Lower leg skin (tissue), 4 donors: ENCODE results near the gene GNG7. TPM values are rescaled to one million over a fixed set of nuclear protein-coding genes. Genes with fewer than 3 reads are reported as not detected.

ENCODE experiments used
- DNase-seq, 2 donors: peaks; one replicate each; pipeline ENCODE4 v3.0.0-alpha.2; 2019; ENCODE audit warnings: low spot score in 2 of 2
- H3K4me3 ChIP-seq: fragments of 200-600 bp; sonication (generic); 2 replicates; pipeline ENCODE4 v1.5.1; 2017; ENCODE audit warnings: mild to moderate bottlenecking, low read depth; ENCODE audit not compliant: poor library complexity, severe bottlenecking
- CTCF ChIP-seq, 3 donors: fragments of 450-650 bp; IDR thresholded peaks; one replicate each; pipeline ENCODE4 v1.5.1; 2016; ENCODE audit warnings: antibody characterized with exemption in 3 of 3, mild to moderate bottlenecking in 3 of 3, moderate library complexity in 2 of 3
- POLR2A ChIP-seq, 2 donors: fragments of 450-650 bp; IDR thresholded peaks; one replicate each; pipeline ENCODE4 v1.6.1; 2016 to 2017; ENCODE audit warnings: antibody characterized with exemption in 2 of 2, mild to moderate bottlenecking in 1 of 2, moderate library complexity in 1 of 2
- WGBS, 2 donors: methylation state at CpG; one replicate each; pipeline ENCODE4 v1.1.5; 2018; 5-methylcytosine and 5-hydroxymethylcytosine counted together
- intact Hi-C: fragments of 100-400 bp; cut with DNase I; formaldehyde crosslinking; loops from one replicate; pipeline ENCODE4 v1.15.0; 2023; ENCODE audit warnings: low total_unique reads
- total RNA-seq, 4 donors: library from RNA; depleted of rRNA; stranded (reverse); fragments of >200 nt; gene quantifications; one replicate each; pipeline ENCODE4 v1.1.0, GENCODE V29; 2016

The GNG7 gene
- total RNA-seq, 4 donors from 2014 or later, result 0.59 to 3.4 (median 2.4) TPM

GRCh38 chr19:2734589-2735288 lies 32.2 kb upstream of the GNG7 start:
- intact Hi-C loops, result no loop called here
- H3K4me3 ChIP-seq, result no peak overlapping the region
- no peak for DNase-seq
- TF ChIP-seq POLR2A (IDR thresholded peaks at IDR 0.05) (no peak), CTCF (IDR thresholded peaks at IDR 0.05) (no peak)
- WGBS, 2 donors, result 90% methylated on average over 21 to 24 of the region's 26 CpGs

GRCh38 chr19:2733930-2734588 lies 31.6 kb upstream of the GNG7 start:
- intact Hi-C loops, result no loop called here
- H3K4me3 ChIP-seq, result no peak overlapping the region
- no peak for DNase-seq
- TF ChIP-seq CTCF (IDR thresholded peaks at IDR 0.05) (no peak), POLR2A (IDR thresholded peaks at IDR 0.05) (no peak)
- WGBS, 2 donors, result 65 to 70% methylated on average over 35 of the region's 35 CpGs

- WGBS, 2 donors, result 93 to 95% methylated on average over 21 to 35 of the region's 38 CpGs
- DNase-seq, result no peak
- H3K4me3 ChIP-seq, result no peak overlapping the region
- intact Hi-C loops, result no loop called here
- TF ChIP-seq POLR2A (IDR thresholded peaks at IDR 0.05) (no peak), CTCF (IDR thresholded peaks at IDR 0.05) (no peak)
These were observed 30.4 kb upstream of the GNG7 start for GRCh38 chr19:2732883-2733282.

GRCh38 chr19:2732157-2732725 lies 29.7 kb upstream of the GNG7 start:
- WGBS, 2 donors, result 89 to 94% methylated on average over 33 of the region's 33 CpGs
- intact Hi-C loops, result no loop called here
- DNase-seq, result no peak
- no peak overlapping the region for H3K4me3 ChIP-seq
- no peak for TF ChIP-seq CTCF (IDR thresholded peaks at IDR 0.05)
- no peak for TF ChIP-seq POLR2A (IDR thresholded peaks at IDR 0.05)

GRCh38 chr19:2731181-2731995 lies 28.9 kb upstream of the GNG7 start:
- 84 to 88% methylated on average over 35 to 41 of the region's 41 CpGs for WGBS, 2 donors
- no peak overlapping the region for H3K4me3 ChIP-seq
- TF ChIP-seq POLR2A (IDR thresholded peaks at IDR 0.05), result no peak
- no peak for TF ChIP-seq CTCF (IDR thresholded peaks at IDR 0.05)
- DNase-seq, result no peak
- intact Hi-C loops, result no loop called here
